D721Med (cell line): Measurements from ENCODE around the gene PCED1A.

Experiments
- DNase-seq: peaks from one replicate; pipeline ENCODE4 v3.0.0; 2011; ENCODE audit warnings: low spot score; ENCODE audit not compliant: insufficient read length
- FAIRE-seq: peaks from 2 replicates; lab custom pipeline; 2011; peaks lifted over from hg19 to GRCh38; lab: Jason Lieb, UNC
- TF ChIP-seq, protein P1 (sequence below): IDR thresholded peaks from 2 replicates; pipeline ENCODE4 v1.5.1; 2012; ENCODE audit warnings: mild to moderate bottlenecking, control low read depth; ENCODE audit not compliant: insufficient read depth; ENCODE audit errors: missing control alignments

Gene PCED1A

GRCh38 chr20:2798814-2799213 is 41.6 kb downstream of the PCED1A start:
- no peak for FAIRE-seq
- TF ChIP-seq, protein P1, sequence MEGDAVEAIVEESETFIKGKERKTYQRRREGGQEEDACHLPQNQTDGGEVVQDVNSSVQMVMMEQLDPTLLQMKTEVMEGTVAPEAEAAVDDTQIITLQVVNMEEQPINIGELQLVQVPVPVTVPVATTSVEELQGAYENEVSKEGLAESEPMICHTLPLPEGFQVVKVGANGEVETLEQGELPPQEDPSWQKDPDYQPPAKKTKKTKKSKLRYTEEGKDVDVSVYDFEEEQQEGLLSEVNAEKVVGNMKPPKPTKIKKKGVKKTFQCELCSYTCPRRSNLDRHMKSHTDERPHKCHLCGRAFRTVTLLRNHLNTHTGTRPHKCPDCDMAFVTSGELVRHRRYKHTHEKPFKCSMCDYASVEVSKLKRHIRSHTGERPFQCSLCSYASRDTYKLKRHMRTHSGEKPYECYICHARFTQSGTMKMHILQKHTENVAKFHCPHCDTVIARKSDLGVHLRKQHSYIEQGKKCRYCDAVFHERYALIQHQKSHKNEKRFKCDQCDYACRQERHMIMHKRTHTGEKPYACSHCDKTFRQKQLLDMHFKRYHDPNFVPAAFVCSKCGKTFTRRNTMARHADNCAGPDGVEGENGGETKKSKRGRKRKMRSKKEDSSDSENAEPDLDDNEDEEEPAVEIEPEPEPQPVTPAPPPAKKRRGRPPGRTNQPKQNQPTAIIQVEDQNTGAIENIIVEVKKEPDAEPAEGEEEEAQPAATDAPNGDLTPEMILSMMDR: no peak
- no peak for DNase-seq

DNA sequence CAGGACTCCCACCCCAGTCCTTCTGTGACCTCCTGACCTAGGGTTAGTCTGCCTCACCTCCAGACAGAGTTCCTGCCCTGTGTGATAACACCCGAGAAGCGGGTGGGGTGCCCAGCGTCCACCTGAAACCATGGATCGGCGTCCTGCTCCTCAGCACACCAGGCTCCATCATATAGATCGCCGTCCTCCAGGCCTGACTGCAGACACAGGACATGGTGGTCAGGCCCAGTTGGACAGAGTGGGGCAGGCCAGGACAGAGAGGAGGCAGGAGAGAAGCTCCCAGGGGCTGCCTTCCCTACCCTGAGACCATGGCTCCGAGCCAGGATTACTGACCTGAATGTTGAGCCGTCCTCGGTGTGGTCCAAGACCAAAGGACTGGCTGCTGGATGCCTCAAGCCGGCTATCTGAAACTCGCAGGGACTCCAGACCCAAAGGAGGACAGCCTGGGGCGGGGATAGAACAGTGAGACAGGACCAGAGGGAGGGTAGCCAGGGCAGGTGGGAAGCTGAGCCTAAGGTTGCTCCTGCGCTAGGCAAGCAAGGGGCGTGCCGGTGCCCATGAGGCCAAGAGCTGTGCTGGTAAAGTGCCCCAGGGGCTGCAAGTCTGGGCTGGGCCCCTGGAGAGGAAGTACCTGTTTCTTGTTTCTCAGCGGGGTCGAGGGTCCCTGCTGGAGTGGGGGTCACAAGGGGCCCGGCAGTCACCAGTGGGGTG is 42.2 kb downstream of the PCED1A start:
- TF ChIP-seq, protein P1: no peak
- FAIRE-seq (no peak), DNase-seq (no peak)

- FAIRE-seq: no peak
- TF ChIP-seq, protein P1: no peak
Observed at GRCh38 chr20:2797136-2797983, 43.1 kb downstream of the PCED1A start.

GRCh38 chr20:2796011-2796660 is 44.3 kb downstream of the PCED1A start:
- FAIRE-seq: no peak

More at GRCh38 chr20:2797136-2797983, 43.1 kb downstream of the PCED1A start:
- DNase-seq: no peak

DNA sequence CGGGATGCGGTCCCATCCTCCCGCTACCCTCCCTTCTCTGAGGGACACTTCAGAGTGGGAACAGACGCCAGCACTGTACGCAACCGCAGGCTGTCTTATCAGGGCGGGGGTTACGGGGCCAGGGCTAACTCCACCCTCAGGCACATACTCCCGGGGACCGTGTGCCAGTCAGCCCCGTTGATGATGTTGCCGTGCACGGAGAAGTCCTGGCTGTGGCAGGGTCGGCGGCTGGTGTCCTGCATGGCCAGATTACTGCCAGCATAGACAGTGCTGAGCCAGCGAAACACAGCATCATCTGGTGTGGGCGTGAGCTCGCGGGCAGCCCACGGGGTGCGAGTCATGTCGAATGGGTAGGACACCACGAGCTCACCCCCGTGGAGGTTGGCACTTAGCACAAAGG is 45.0 kb downstream of the PCED1A start:
- FAIRE-seq (no peak), DNase-seq (no peak)
- TF ChIP-seq, protein P1: no peak

More at GRCh38 chr20:2796011-2796660, 44.3 kb downstream of the PCED1A start:
- TF ChIP-seq, protein P1: no peak
- DNase-seq: no peak

DNA sequence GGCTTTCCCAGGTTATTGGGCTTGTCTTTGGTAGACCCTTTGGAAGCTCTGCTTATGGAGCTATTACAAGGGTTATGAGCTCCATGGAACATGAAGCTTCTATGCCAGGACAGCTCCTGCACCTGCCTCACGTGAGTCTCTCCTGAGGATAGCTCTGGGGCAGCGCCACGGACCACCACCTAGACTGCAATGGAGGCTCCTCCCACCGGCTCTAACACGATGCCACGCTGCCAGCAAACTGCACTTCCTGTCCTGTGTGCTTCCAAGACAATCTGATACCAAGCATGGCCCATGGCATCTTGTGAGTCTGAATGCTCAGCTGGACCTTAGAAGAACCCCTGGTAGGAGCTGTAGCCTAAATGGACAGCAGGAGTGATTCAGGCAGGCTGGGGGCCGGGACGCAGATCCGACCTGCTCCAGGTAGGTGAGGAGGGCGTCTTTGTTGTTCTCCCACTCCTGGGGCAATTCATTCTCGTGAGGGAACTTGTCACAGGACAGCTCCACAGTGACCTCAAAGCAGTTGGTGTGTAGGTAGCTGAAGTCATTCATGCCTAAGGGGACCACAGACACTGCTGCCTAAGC is 45.5 kb downstream of the PCED1A start:
- FAIRE-seq: no peak
- DNase-seq: no peak
- TF ChIP-seq, protein P1: no peak
